ENCODE measurements around the gene UVRAG.

- TF ChIP-seq POLR2A (IDR thresholded peaks at IDR 0.05) (no peak), CTCF (IDR thresholded peaks at IDR 0.05) (no peak)
These were observed 17.9 kb upstream of the UVRAG start for GRCh38 chr11:75797116-75797515.

Measured in lower leg skin (tissue), 3 donors.